ENCODE measurements around the gene TBCD.

Gene TBCD

DNA sequence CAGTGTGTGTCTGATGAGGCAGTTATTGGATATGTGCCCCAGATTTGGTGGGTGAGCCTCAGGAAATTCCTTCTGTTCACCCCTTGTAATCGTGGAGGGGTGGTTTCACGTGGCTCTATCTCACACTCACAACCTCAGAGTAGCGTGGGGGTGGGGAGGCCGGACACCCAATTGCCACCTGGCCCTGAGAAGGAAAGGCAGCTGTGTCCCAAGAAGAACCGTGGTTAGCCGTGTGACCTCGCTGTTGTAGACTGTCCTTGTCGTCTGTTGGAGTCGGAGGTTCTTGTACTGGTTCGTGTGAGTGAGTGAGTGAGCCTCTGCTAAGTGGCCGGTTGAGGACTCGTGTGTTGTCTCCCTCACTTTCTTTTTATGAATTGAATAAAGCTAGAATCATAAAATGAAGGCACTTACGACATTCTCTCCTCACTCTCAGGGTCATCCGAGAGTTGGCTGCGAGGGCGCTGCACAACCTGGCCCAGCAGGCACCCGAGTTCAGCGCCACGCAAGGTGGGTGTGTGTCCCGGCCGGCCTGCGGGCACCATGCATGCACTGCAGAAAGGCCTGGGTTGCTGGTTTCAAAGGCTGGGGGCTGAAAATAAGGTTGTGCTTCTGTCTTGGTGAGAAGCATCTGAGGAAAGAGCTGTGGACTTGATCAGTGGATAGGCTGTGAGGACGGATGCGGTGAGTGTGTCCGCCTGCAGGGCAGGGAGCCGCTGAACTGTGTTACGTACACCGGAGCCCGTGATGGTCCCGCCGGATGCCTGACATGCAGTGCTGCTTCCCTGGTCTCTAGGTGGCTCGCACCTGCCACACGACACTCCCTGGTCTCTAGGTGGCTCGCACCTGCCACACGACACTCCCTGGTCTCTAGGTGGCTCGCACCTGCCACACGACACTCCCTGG, 151.4 kb downstream of the TBCD start:
- H3K27ac ChIP-seq: no peak overlapping the region
- TF ChIP-seq, protein P1, sequence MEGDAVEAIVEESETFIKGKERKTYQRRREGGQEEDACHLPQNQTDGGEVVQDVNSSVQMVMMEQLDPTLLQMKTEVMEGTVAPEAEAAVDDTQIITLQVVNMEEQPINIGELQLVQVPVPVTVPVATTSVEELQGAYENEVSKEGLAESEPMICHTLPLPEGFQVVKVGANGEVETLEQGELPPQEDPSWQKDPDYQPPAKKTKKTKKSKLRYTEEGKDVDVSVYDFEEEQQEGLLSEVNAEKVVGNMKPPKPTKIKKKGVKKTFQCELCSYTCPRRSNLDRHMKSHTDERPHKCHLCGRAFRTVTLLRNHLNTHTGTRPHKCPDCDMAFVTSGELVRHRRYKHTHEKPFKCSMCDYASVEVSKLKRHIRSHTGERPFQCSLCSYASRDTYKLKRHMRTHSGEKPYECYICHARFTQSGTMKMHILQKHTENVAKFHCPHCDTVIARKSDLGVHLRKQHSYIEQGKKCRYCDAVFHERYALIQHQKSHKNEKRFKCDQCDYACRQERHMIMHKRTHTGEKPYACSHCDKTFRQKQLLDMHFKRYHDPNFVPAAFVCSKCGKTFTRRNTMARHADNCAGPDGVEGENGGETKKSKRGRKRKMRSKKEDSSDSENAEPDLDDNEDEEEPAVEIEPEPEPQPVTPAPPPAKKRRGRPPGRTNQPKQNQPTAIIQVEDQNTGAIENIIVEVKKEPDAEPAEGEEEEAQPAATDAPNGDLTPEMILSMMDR (conservative IDR thresholded peaks at IDR 0.05): no peak
- no peak for TF ChIP-seq ZFX (IDR thresholded peaks at IDR 0.05)

DNA sequence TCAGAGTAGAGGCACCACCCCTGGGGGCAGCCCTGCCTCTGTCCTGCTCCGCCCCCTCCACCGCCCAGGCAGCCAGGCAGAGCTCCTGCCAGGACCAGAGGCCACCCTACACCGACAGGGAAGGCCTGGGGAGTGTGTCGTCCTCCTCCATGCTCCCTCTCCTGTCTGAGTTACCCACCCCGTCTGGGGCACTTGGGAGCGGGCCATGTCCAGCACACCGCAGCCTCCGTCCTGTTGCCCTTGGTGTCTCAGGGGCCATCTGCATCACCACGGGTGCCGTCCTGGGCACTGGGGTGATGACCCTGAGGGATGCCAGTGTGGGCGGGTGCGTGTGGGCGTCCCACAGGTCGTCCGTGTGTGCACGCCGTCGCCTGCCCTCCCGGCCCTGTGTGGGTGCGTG, 153.3 kb downstream of the TBCD start:
- H3K27ac ChIP-seq: no peak overlapping the region
- TF ChIP-seq ZFX (IDR thresholded peaks at IDR 0.05): no peak
- TF ChIP-seq, protein P1 (conservative IDR thresholded peaks at IDR 0.05): no peak

DNA sequence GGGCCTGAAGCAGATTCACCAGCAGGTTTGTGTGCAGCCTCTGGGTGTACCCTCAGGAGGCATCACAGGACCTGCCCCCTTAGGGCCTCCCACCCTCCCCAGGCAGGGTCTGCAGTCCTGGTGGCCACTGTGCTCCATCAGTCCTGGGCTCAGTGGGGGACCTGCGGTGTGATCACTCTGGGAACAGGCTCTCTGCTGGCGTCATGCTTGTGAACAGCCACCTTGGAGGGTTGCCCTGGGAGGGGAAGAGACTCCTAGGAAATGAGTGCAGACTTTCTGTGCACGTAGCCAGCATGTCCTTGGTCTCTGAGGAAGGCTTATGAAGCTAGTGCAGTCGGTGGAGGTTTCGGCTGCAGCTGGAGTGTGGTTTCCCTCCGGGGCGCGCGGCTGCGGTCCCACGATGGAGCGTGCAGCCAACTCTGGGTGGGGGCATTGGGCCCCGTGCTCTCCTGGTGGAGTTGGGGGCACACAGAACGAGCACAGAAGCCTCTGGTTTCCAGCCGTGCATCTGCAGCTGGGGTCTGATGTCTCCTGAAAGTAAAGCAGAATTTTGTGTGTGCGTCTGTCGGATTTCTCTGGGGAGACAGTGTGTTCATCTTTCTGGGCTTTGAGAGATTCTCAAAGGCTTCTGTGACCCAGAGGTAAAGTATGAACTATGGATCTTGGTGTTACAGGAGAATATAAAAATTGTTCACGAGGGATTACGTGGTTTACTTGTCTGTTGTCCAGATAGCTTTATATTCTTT, 156.1 kb downstream of the TBCD start:
- TF ChIP-seq, protein P1 (conservative IDR thresholded peaks at IDR 0.05): no peak
- TF ChIP-seq ZFX (IDR thresholded peaks at IDR 0.05): no peak
- no peak overlapping the region for H3K27ac ChIP-seq

DNA sequence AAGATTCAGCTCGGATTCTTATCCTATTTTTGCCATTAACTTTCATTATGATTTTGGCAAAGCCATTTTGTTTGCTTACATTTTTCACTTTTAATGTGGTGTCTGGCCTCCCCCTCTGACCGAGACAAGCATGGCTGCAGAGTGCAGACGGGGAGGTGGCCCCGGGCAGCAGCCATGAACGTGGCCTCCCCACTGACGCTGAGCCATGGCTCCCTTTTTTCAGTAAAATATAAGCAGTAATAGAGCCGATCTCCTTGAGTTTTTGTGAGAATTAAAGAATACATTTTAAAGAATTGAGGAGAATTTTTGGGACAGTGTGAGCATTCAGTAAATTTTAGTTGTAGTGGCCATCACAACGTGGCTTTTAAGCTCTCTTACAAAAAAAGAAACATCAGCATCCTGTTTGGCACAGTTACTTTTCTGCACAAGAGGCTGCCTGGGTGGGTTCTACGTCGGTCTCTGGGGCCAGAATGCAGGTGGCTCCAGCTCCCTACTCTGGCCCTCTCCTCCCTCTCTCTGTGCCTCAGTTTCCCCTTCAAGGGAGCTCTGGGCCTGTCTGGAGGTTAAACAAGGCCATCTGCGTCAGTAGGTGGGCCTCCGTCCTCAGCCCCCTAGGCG, 156.8 kb downstream of the TBCD start:
- H3K27ac ChIP-seq: no peak overlapping the region
- no peak for TF ChIP-seq ZFX (IDR thresholded peaks at IDR 0.05)
- TF ChIP-seq, protein P1 (conservative IDR thresholded peaks at IDR 0.05): no peak

DNA sequence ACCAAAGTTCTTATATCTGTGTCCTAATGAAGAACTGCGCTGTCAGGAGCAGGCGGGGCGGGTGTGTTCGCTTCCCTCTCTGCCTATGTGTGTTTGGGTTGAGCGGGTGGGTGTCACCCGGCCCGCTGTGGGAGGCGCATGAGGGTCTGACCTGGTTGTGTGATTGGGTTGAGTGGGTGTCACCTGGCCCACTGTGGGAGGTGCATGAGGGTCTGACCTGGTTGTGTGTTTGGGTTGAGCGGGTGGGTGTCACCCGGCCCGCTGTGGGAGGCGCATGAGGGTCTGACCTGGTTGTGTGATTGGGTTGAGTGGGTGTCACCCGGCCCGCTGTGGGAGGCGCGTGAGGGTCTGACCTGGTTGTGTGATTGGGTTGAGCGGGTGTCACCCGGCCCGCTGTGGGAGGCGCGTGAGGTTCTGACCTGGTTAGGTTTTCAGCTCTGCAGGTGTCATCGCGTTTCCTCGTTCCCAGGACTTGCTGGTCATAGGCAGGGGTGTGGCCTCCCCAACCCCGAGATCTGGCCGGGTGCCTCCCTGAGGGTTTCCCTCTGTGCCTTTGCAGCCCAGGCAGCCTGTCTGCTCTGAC, 157.5 kb downstream of the TBCD start:
- no peak overlapping the region for H3K27ac ChIP-seq
- no peak for TF ChIP-seq ZFX (IDR thresholded peaks at IDR 0.05)
- TF ChIP-seq, protein P1 (conservative IDR thresholded peaks at IDR 0.05): no peak

DNA sequence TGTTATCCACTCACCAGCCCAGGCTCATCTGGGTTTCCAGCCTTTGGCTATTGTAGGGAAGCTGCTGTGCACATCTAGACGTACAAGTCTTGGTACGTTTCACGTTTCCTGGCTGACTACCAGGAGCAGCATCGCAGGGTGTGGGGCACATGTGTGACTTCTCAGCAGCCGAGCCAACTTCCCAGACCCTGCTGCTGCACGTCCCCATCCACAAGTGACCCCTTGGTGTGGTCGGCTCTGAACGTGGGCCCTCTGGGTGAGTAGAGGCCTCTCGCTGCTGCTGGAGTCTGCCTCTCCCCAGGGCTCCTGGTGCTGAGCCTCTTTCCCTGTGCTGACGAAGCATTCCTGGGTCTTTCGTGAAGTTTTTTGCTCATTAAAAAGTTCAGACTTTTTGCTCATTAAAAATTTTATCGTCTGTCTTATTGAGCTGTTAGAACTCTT, 158.2 kb downstream of the TBCD start:
- H3K27ac ChIP-seq: no peak overlapping the region
- TF ChIP-seq, protein P1 (conservative IDR thresholded peaks at IDR 0.05): no peak
- TF ChIP-seq ZFX (IDR thresholded peaks at IDR 0.05): no peak

Measured in C4-2B (cell line).